BJ (cell line): Measurements from ENCODE around the gene TECR. TPM values are rescaled to one million over a fixed set of nuclear protein-coding genes. Genes with fewer than 3 reads are reported as not detected.

ENCODE experiments used
- CTCF ChIA-PET: fragments of 350-600 bp; formaldehyde crosslinking; extraction: SDS; loops from one replicate; lab custom pipeline; 2021; ENCODE audit warnings: antibody characterized with exemption, inconsistent platforms; lab: Yijun Ruan, JAX
- POLR2A ChIA-PET: fragments of 300-600 bp; sonication (Branson Sonifier 250); formaldehyde crosslinking; extraction: SDS; loops from one replicate; lab custom pipeline; 2021; ENCODE audit warnings: antibody characterized with exemption; lab: Charles Lee
- DNase-seq: peaks from one replicate; pipeline ENCODE4 v3.0.0-alpha.2; 2011; ENCODE audit warnings: low read depth
- H3K27me3 ChIP-seq: 2 replicates; pipeline ENCODE4 v1.6.0; 2011; ENCODE audit warnings: low read length; ENCODE audit not compliant: control insufficient read depth, insufficient read depth
- H3K36me3 ChIP-seq: 2 replicates; pipeline ENCODE4 v1.5.1; 2011; ENCODE audit warnings: low read length; ENCODE audit not compliant: control insufficient read depth, insufficient read depth
- H3K4me3 ChIP-seq: 2 replicates; pipeline ENCODE4 v1.5.1; 2011; ENCODE audit warnings: low read depth, mild to moderate bottlenecking, control low read depth, low read length
- CTCF ChIP-seq: IDR thresholded peaks from 2 replicates; pipeline ENCODE4 v1.5.1; 2011; ENCODE audit warnings: low read depth, mild to moderate bottlenecking, control low read depth, inconsistent platforms, low read length, moderate library complexity; ENCODE audit not compliant: insufficient read depth
- polyA plus RNA-seq: library from polyadenylated mRNA; depleted of rRNA; stranded (reverse); fragments of >200 nt; gene quantifications from 2 replicates; pipeline ENCODE4 v1.2.3, GENCODE V29; 2011

Gene TECR
- polyA plus RNA-seq, 1 experiment: 95.9 TPM

- TF ChIP-seq CTCF: no peak
- H3K36me3 ChIP-seq: peaks cover under 1% of the 10 kb centered on the region
- ChIA-PET CTCF (interaction anchor here (0.8 to 0.9 kb wide), 3 partner anchors 9 to 14 kb away, joined by 3 read pairs; partner anchors contain the start of gene NDUFB7), POLR2A (no interaction called here)
- H3K4me3 ChIP-seq: no peak overlapping the region
- H3K27me3 ChIP-seq: no peaks in the 10 kb centered on the region
- DNase-seq: no peak
Measured at GRCh38 chr19:14559916-14560775, 30.8 kb downstream of the TECR start.

- no peak for DNase-seq
- ChIA-PET CTCF (no interaction called here), POLR2A (no interaction called here)
- H3K27me3 ChIP-seq: no peaks in the 10 kb centered on the region
- peaks cover 4% of the 10 kb centered on the region for H3K36me3 ChIP-seq
- TF ChIP-seq CTCF: no peak
- no peak overlapping the region for H3K4me3 ChIP-seq
Measured at GRCh38 chr19:14560776-14561108, 31.3 kb downstream of the TECR start.

- no peak for DNase-seq
- H3K4me3 ChIP-seq: no peak overlapping the region
- peaks cover 4% of the 10 kb centered on the region for H3K36me3 ChIP-seq
- ChIA-PET CTCF (no interaction called here), POLR2A (no interaction called here)
- no peak for TF ChIP-seq CTCF
- H3K27me3 ChIP-seq: no peaks in the 10 kb centered on the region
Measured at GRCh38 chr19:14561249-14561648, 31.9 kb downstream of the TECR start.

GRCh38 chr19:14561847-14562351, 32.5 kb downstream of the TECR start:
- no peak for DNase-seq
- ChIA-PET CTCF (no interaction called here), POLR2A (no interaction called here)
- Histone ChIP-seq H3K36me3 (peaks cover 7% of the 10 kb centered on the region), H3K4me3 (no peak overlapping the region), H3K27me3 (no peaks in the 10 kb centered on the region)
- TF ChIP-seq CTCF: no peak

GRCh38 chr19:14562660-14563589, 33.5 kb downstream of the TECR start:
- no peak for DNase-seq
- Histone ChIP-seq H3K4me3 (no peak overlapping the region), H3K27me3 (no peaks in the 10 kb centered on the region), H3K36me3 (peaks cover 8% of the 10 kb centered on the region)
- TF ChIP-seq CTCF: no peak
- POLR2A ChIA-PET: no interaction called here
- CTCF ChIA-PET: interaction anchor here (1.3 kb wide), 1 partner anchor 90 kb away, joined by 3 read pairs; no protein-coding TSS in a partner anchor
